H9 (cell line): ENCODE results near the gene NSMF. TPM values are rescaled to one million over a fixed set of nuclear protein-coding genes. Genes with fewer than 3 reads are reported as not detected.
A peak's percentile ranks its signal among the peaks of the same experiment; 100 is the strongest.

ENCODE experiments used
- DNase-seq: peaks from one replicate; pipeline ENCODE4 v3.0.0-alpha.2; 2017
- H2AFZ ChIP-seq: one replicate; pipeline ENCODE4 v1.6.1; 2013; ENCODE audit warnings: mild to moderate bottlenecking, low read length, control low read depth, moderate library complexity
- H2AK5ac ChIP-seq: 2 replicates; pipeline ENCODE4 v1.6.1; 2013; ENCODE audit warnings: low read length, control low read depth, mixed read lengths; ENCODE audit not compliant: insufficient read length
- H2BK120ac ChIP-seq: one replicate; pipeline ENCODE4 v1.6.1; 2013; ENCODE audit warnings: low read depth, mild to moderate bottlenecking, low read length, control low read depth, inconsistent platforms; ENCODE audit not compliant: poor library complexity, severe bottlenecking
- H2BK12ac ChIP-seq: 2 replicates; pipeline ENCODE4 v1.6.1; 2013; ENCODE audit warnings: low read length, control low read depth, mixed read lengths, low read depth; ENCODE audit not compliant: insufficient read length
- H2BK15ac ChIP-seq: 2 replicates; pipeline ENCODE4 v1.6.1; 2013; ENCODE audit warnings: low read depth, low read length, control low read depth
- H2BK20ac ChIP-seq: one replicate; pipeline ENCODE4 v1.6.1; 2013; ENCODE audit warnings: low read depth, mild to moderate bottlenecking, low read length, control low read depth, inconsistent platforms; ENCODE audit not compliant: poor library complexity, severe bottlenecking
- H2BK5ac ChIP-seq: 2 replicates; pipeline ENCODE4 v1.6.1; 2013; ENCODE audit warnings: low read length, control low read depth, mixed read lengths; ENCODE audit not compliant: insufficient read length
- H3K14ac ChIP-seq: 2 replicates; pipeline ENCODE4 v1.6.1; 2013; ENCODE audit warnings: low read length, control low read depth; ENCODE audit not compliant: insufficient read depth
- H3K18ac ChIP-seq: 2 replicates; pipeline ENCODE4 v1.6.1; 2013; ENCODE audit warnings: low read depth, mild to moderate bottlenecking, mixed read lengths, low read length, control low read depth; ENCODE audit not compliant: insufficient read length
- H3K23ac ChIP-seq: 2 replicates; pipeline ENCODE4 v1.6.1; 2013; ENCODE audit warnings: low read length, control low read depth, mixed read lengths, low read depth; ENCODE audit not compliant: insufficient read length
- H3K23me2 ChIP-seq: 2 replicates; pipeline ENCODE4 v1.6.1; 2013; ENCODE audit warnings: low read depth, mild to moderate bottlenecking, mixed read lengths, low read length, control low read depth; ENCODE audit not compliant: insufficient read length, poor library complexity, severe bottlenecking
- H3K27ac ChIP-seq: 2 replicates; pipeline ENCODE4 v1.5.1; 2013; ENCODE audit warnings: low read length, control low read depth, mixed read lengths, low read depth; ENCODE audit not compliant: insufficient read length
- H3K27me3 ChIP-seq: 2 replicates; pipeline ENCODE4 v1.6.1; 2013; ENCODE audit warnings: low read length, control low read depth, inconsistent platforms; ENCODE audit not compliant: insufficient read depth
- H3K4ac ChIP-seq: 2 replicates; pipeline ENCODE4 v1.6.1; 2013; ENCODE audit warnings: low read depth, mild to moderate bottlenecking, control low read depth, inconsistent platforms, low read length, moderate library complexity
- H3K4me1 ChIP-seq: 2 replicates; pipeline ENCODE4 v1.6.1; 2013; ENCODE audit warnings: low read length, control low read depth, inconsistent platforms; ENCODE audit not compliant: insufficient read depth
- H3K4me2 ChIP-seq: 2 replicates; pipeline ENCODE4 v1.6.1; 2013; ENCODE audit warnings: low read length, control low read depth, mixed read lengths; ENCODE audit not compliant: insufficient read length, insufficient read depth
- H3K56ac ChIP-seq: 2 replicates; pipeline ENCODE4 v1.6.1; 2013; ENCODE audit warnings: low read depth, mild to moderate bottlenecking, mixed read lengths, low read length, control low read depth; ENCODE audit not compliant: insufficient read length
- H3K79me1 ChIP-seq: 2 replicates; pipeline ENCODE4 v1.6.1; 2013; ENCODE audit warnings: low read depth, mild to moderate bottlenecking, moderate library complexity, low read length, control low read depth, inconsistent platforms; ENCODE audit not compliant: insufficient read depth, poor library complexity, severe bottlenecking
- H3K79me2 ChIP-seq: 2 replicates; pipeline ENCODE4 v1.6.1; 2013; ENCODE audit warnings: low read length, control low read depth, inconsistent platforms; ENCODE audit not compliant: insufficient read depth
- H3K9ac ChIP-seq: 2 replicates; pipeline ENCODE4 v1.6.1; 2013; ENCODE audit warnings: low read length, control low read depth, mixed read lengths; ENCODE audit not compliant: insufficient read length; ENCODE audit errors: extremely low read depth
- H3K9me3 ChIP-seq: one replicate; pipeline ENCODE4 v1.6.1; 2013; ENCODE audit warnings: low read depth, low read length, inconsistent platforms; ENCODE audit not compliant: control insufficient read depth
- H3T11ph ChIP-seq: one replicate; pipeline ENCODE4 v1.6.1; 2013; ENCODE audit warnings: mild to moderate bottlenecking, low read length, control low read depth, inconsistent platforms
- H4K20me1 ChIP-seq: one replicate; pipeline ENCODE4 v1.6.1; 2013; ENCODE audit not compliant: control insufficient read depth, insufficient read length, insufficient read depth
- H4K5ac ChIP-seq: 2 replicates; pipeline ENCODE4 v1.6.1; 2013; ENCODE audit warnings: low read depth, mild to moderate bottlenecking, mixed read lengths, low read length, control low read depth; ENCODE audit not compliant: insufficient read length
- H4K8ac ChIP-seq: replicated peaks from 2 replicates; pipeline ENCODE4 v1.6.1; 2013; ENCODE audit warnings: low read length, control low read depth, mixed read lengths, low read depth; ENCODE audit not compliant: insufficient read length
- H4K91ac ChIP-seq: 2 replicates; pipeline ENCODE4 v1.6.1; 2013; ENCODE audit warnings: low read depth, mild to moderate bottlenecking, moderate library complexity, mixed read lengths, low read length, control low read depth; ENCODE audit not compliant: insufficient read length
- H3K27ac Mint-ChIP-seq, 3 experiments: 2 replicates in 2 of 3; 3 replicates in 1 of 3; pipeline ENCODE4 v1.8.0; 2020 to 2021; ENCODE audit warnings: mixed read lengths in 3 of 3, mild to moderate bottlenecking in 1 of 3, moderate library complexity in 1 of 3
- H3K27me3 Mint-ChIP-seq: 2 replicates; pipeline ENCODE4 v1.8.0; 2021; ENCODE audit warnings: low read depth, mild to moderate bottlenecking, moderate library complexity, mixed read lengths
- H3K36me3 Mint-ChIP-seq, 3 experiments: 2 replicates in 2 of 3; 3 replicates in 1 of 3; pipeline ENCODE4 v1.8.0; 2020 to 2021; ENCODE audit warnings: low read depth in 3 of 3, mixed read lengths in 3 of 3; ENCODE audit not compliant: insufficient read depth in 1 of 3
- H3K4me1 Mint-ChIP-seq, 2 experiments: 2 replicates each; pipeline ENCODE4 v1.8.0; 2020; ENCODE audit warnings: mixed read lengths in 2 of 2
- H3K4me3 Mint-ChIP-seq, 2 experiments: 2 replicates in 1 of 2; 3 replicates in 1 of 2; pipeline ENCODE4 v1.8.0; 2020 to 2021; ENCODE audit warnings: mild to moderate bottlenecking in 2 of 2, mixed read lengths in 2 of 2, moderate library complexity in 1 of 2
- H3K9me3 Mint-ChIP-seq, 2 experiments: 2 replicates in 1 of 2; 3 replicates in 1 of 2; pipeline ENCODE4 v1.8.0; 2020; ENCODE audit warnings: mild to moderate bottlenecking in 2 of 2, mixed read lengths in 2 of 2, moderate library complexity in 1 of 2
- CTCF ChIP-seq: fragments of 200-600 bp; sonication (generic); conservative IDR thresholded peaks from 3 replicates; pipeline ENCODE4 v1.8.0; 2021; ENCODE audit warnings: antibody characterized with exemption, mild to moderate bottlenecking
- WGBS: extraction: QIAGEN DNeasy Blood & Tissue Kit; methylation state at CpG from one replicate; pipeline ENCODE4 v1.1.7; 2013; ENCODE audit warnings: missing lambda C conversion rate, low lambda C conversion rate, mixed read lengths; ENCODE audit not compliant: insufficient read length; ENCODE audit errors: extremely low coverage; 5-methylcytosine and 5-hydroxymethylcytosine counted together
- total RNA-seq: library from RNA; stranded (reverse); gene quantifications from 2 replicates; pipeline ENCODE4 v1.2.1, GENCODE V29; 2021

The NSMF gene
- total RNA-seq, 1 experiment from 2014 or later: 46.3 TPM

DNA sequence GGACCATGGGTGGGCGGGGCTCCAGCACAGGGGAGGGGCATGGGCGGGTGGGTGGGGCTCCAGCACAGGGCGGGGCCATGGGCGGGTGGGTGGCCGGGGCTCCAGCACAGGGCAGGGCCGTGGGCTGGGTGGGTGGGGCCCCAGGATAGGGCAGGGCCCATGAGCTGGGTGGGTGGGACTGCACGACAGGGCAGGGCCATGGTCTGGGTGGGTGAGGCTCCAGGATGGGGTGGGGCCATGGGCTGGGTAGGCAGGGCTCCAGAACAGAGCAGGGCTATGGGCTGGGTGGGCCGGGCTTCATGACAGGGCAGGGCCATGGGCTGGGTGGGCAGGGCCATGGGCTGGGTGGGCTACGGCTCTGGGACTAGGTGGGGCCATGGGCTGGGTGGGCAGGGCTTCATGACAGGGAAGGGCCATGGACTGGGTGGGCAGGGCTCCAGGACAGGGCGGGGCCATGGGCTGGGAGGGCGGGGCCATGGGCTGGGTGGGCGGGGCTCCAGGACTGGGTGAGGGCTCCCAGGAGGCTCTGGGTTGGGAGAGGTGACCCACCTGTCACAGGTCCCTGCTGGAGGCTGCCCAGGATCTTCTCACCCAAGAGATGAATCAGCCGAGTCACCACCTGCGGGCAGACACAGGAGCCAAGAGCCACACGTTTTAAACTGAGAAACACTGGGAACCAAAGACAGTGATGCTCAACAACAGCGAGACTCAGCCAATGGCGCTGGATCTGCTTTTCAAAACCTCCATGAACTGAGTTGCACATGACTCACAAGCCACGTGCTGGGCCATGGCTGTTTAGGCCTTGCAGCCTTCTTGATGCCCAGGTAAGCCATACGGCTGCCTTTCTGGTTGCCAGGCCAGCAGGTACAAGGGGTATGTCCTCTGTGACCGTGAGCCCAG lies 33.6 kb upstream of the NSMF start:
- H3K79me1 ChIP-seq: no peaks in the 10 kb centered on the region
- WGBS: no CpG with 5 or more reads among the region's 20 CpGs
- H2BK20ac ChIP-seq: no peak overlapping the region
- no peaks in the 10 kb centered on the region; the same call in 1 of the 2 replicates for H3K27me3 Mint-ChIP-seq
- H3K4ac ChIP-seq: no peak overlapping the region
- no peaks in the 10 kb centered on the region for H3K4me1 Mint-ChIP-seq
- H2AFZ ChIP-seq: no peak overlapping the region
- no peak overlapping the region for H2AK5ac ChIP-seq
- no peak overlapping the region for H3K27ac ChIP-seq
- H3K56ac ChIP-seq: no peak overlapping the region
- no peaks in the 10 kb centered on the region for H3K27me3 ChIP-seq
- no peak overlapping the region for H3K23ac ChIP-seq
- no peak overlapping the region for H3K9ac ChIP-seq
- no peaks in the 10 kb centered on the region for H3K79me2 ChIP-seq
- H3K4me1 ChIP-seq: no peaks in the 10 kb centered on the region
- no peaks in the 10 kb centered on the region for H3K9me3 ChIP-seq
- TF ChIP-seq CTCF: no peak
- H4K20me1 ChIP-seq: peaks cover 2% of the 10 kb centered on the region
- no peak overlapping the region for H2BK12ac ChIP-seq
- H3T11ph ChIP-seq: no peak overlapping the region
- H4K8ac ChIP-seq: no peak overlapping the region
- H3K36me3 Mint-ChIP-seq: no peaks in the 10 kb centered on the region
- H3K27ac Mint-ChIP-seq: no peak overlapping the region
- H2BK15ac ChIP-seq: no peak overlapping the region
- no peak overlapping the region for H3K4me3 Mint-ChIP-seq
- no peak overlapping the region for H2BK120ac ChIP-seq
- peak; percentile 94 for DNase-seq
- no peak overlapping the region for H3K18ac ChIP-seq
- no peaks in the 10 kb centered on the region for H3K23me2 ChIP-seq
- peaks cover 2 to 25% of the 10 kb centered on the region in 2 experiments; a peak in 2 of 5 replicates for H3K9me3 Mint-ChIP-seq
- no peak overlapping the region for H4K91ac ChIP-seq
- no peak overlapping the region for H2BK5ac ChIP-seq
- no peak overlapping the region for H3K14ac ChIP-seq
- H3K4me2 ChIP-seq: no peak overlapping the region
- H4K5ac ChIP-seq: no peak overlapping the region
